Gastrocnemius medialis (tissue), 4 donors: Measurements from ENCODE around the gene FOXE1.

ENCODE experiments used
- CTCF ChIP-seq, 5 experiments: fragments of 450-650 bp in 3 of 5; fragments of 200-600 bp in 2 of 5; sonication (generic) in 2 of 5; IDR thresholded peaks in 4 of 5; conservative IDR thresholded peaks in 1 of 5; 1 replicate in 4 of 5; 2 replicates in 1 of 5; pipeline ENCODE4 v1.5.1; 2016 to 2019; ENCODE audit warnings: antibody characterized with exemption in 5 of 5, mild to moderate bottlenecking in 3 of 5, moderate library complexity in 3 of 5
- POLR2A ChIP-seq, 2 donors: fragments of 450-650 bp; IDR thresholded peaks; one replicate each; pipeline ENCODE4 v1.6.1; 2017; ENCODE audit warnings: antibody characterized with exemption in 2 of 2, mild to moderate bottlenecking in 2 of 2, moderate library complexity in 2 of 2

DNA sequence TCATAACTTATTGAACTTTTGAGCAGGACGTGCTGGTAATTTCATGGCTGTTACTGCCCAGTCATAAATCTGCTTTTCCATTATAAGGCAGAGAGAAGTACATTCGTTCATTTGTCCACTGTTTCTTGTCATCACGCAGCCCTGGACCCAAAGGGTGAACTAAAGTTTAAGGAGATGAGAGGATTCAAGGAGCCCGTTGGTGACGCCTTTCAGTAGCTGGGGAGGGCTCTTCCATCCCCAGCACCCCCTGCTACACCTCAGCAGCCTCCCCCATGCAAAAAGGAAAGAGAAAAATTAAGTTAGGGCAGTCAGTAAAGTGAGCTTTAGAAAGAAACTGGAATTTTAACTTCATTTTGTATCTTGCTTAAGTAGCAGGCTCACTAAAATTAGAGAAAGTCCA lies 2.9 kb downstream of the FOXE1 start:
- TF ChIP-seq POLR2A (IDR thresholded peaks at IDR 0.05) (no peak), CTCF (IDR thresholded peaks at IDR 0.05 in 4 of 5, conservative IDR thresholded peaks at IDR 0.05 in 1 of 5) (no peak)
